ENCODE data around the gene LRCH3. TPM values are rescaled to one million over a fixed set of nuclear protein-coding genes. Genes with fewer than 3 reads are reported as not detected.

LRCH3 gene
- total and polyA plus RNA-seq, 9 of the 15 experiments (the other 6 are each of a cell fraction or from before 2014, with no cell fraction given) = 4.6 to 75.3 (median 30.3) TPM

- in situ Hi-C loops (cut with MboI) (no loop called here), intact Hi-C loops (cut with micrococcal nuclease) (loop anchor here (1.0 kb wide), 1 partner anchor 42 kb away; the partner anchor contains the start of gene LRCH3)
- H3K9me3 ChIP-seq (replicated peaks; ENCODE audit: control insufficient read depth, insufficient read depth, low read depth, low read length) = no peaks in the 10 kb centered on the region
- H3K36me3 ChIP-seq (ENCODE audit: control insufficient read depth, insufficient read depth, low read length) = no peaks in the 10 kb centered on the region
- TSS peak; percentile 49 for BruUV-seq (replicated peaks)
- peak overlapping the region; percentile 86; the same call in 2 of the 3 replicates for H3K27ac ChIP-seq (ENCODE audit: extremely low read depth, low read depth, low read length)
- CTCF ChIA-PET (ENCODE audit: low intra/inter-chr PET ratio) = no interaction called here
- no peak for FAIRE-seq
- peak; percentile 59 for ATAC-seq
- H3K9me1 ChIP-seq (ENCODE audit: control insufficient read depth, insufficient read depth, low read length) = no peaks in the 10 kb centered on the region
- H3K79me2 ChIP-seq (ENCODE audit: control insufficient read depth, insufficient read depth, low read length) = peaks cover 42% of the 10 kb centered on the region
- peak overlapping the region; percentile 80 for H3K4me2 ChIP-seq (ENCODE audit: insufficient read depth, low read length)
- H3K9ac ChIP-seq (ENCODE audit: insufficient read depth in 1 of 2, low read depth in 2 of 2, low read length in 2 of 2) = peak overlapping the region; percentile 49 to 97
- no peaks in the 10 kb centered on the region; the same call in 1 of the 2 replicates for H4K20me1 ChIP-seq (replicated peaks; ENCODE audit: control insufficient read depth, insufficient read depth, low read length)
- WGBS (ENCODE audit: insufficient coverage, low coverage, missing lambda C conversion rate) = 2% methylated on average over 18 of the region's 18 CpGs
- H3K4me3 ChIP-seq = peak overlapping the region; percentile 76
- POLR2A ChIA-PET = interaction anchor here (0.7 to 1.9 kb wide), 5 partner anchors 10 to 42 kb away, joined by 3 to 17 read pairs (median 6); partner anchors contain the start of genes LRCH3 and RUBCN
- H2AFZ ChIP-seq (ENCODE audit: low read depth, low read length) = peak overlapping the region; percentile 98
- H3K4me1 ChIP-seq (replicated peaks in 1 of 2; ENCODE audit: control insufficient read depth in 2 of 2, insufficient read depth in 2 of 2, low read length in 2 of 2) = peaks cover 30 to 31% of the 10 kb centered on the region in 2 experiments; a peak in 4 of 5 replicates
- peak; percentile 45 to 70 (median 56) for DNase-seq (ENCODE audit: extremely low read depth in 1 of 4, low spot score in 3 of 4)
- H3K27me3 ChIP-seq (ENCODE audit: control insufficient read depth in 2 of 2, insufficient read depth in 2 of 2, low read length in 2 of 2) = no peaks in the 10 kb centered on the region
- TF ChIP-seq TCF7 (IDR thresholded peaks at IDR 0.05; ENCODE audit: borderline replicate concordance) (0 out of 2 replicates have a peak, but pooled peaks have one; percentile 46), NR4A1 (CRISPR knock-in tag; IDR thresholded peaks at IDR 0.05) (no peak; the same call in 1 of the 2 replicates), NR4A1 (tag; IDR thresholded peaks at IDR 0.05) (no peak), SREBF1 (IDR thresholded peaks at IDR 0.05; ENCODE audit: borderline replicate concordance, low read depth, low read length) (no peak), FOXJ3 (CRISPR knock-in tag; IDR thresholded peaks at IDR 0.05) (no peak), PRDM10 (IDR thresholded peaks at IDR 0.05; ENCODE audit: partially characterized antibody) (peak; percentile 92), SMARCA4 (IDR thresholded peaks at IDR 0.05) (0 out of 2 replicates have a peak, but pooled peaks have one; percentile 13), E2F5 (CRISPR knock-in tag; IDR thresholded peaks at IDR 0.05) (0 out of 2 replicates have a peak, but pooled peaks have one; percentile 47), ZNF263 (CRISPR knock-in tag; IDR thresholded peaks at IDR 0.05; ENCODE audit: borderline replicate concordance) (0 out of 2 replicates have a peak, but pooled peaks have one; percentile 76), ZBED1 (IDR thresholded peaks at IDR 0.05) (no peak), ZNF740 (CRISPR knock-in tag; IDR thresholded peaks at IDR 0.05) (peak; percentile 83), ZNF740 (tag; IDR thresholded peaks at IDR 0.05) (no peak), GATAD2A (IDR thresholded peaks at IDR 0.05) (peak; percentile 69; the same call in 1 of the 2 replicates), KDM2B (CRISPR knock-in tag; IDR thresholded peaks at IDR 0.05) (0 out of 2 replicates have a peak, but pooled peaks have one; percentile 36), FOXK2 (conservative IDR thresholded peaks at IDR 0.05 in 1 of 2, IDR thresholded peaks at IDR 0.05 in 1 of 2; ENCODE audit: low read depth in 2 of 2) (peak in 1 of 2 experiments; percentile 64; a peak in 1 of 4 replicates), ZEB2 (IDR thresholded peaks at IDR 0.05) (peak; percentile 35; the same call in 1 of the 2 replicates), CREB1 (IDR thresholded peaks at IDR 0.05) (peak; percentile 59; the same call in 1 of the 2 replicates), CREB1 (CRISPR knock-in tag; IDR thresholded peaks at IDR 0.05) (no peak; the same call in 1 of the 2 replicates), EP400 (IDR thresholded peaks at IDR 0.05) (no peak), NEUROD1 (IDR thresholded peaks at IDR 0.05; ENCODE audit: borderline replicate concordance, low read depth, low read length, partially characterized antibody) (peak; percentile 4)
These were observed 41.8 kb upstream of the LRCH3 start for GRCh38 chr3:197749315-197749600.
